Stimulated activated CD8-positive, alpha-beta memory T cell treated with anti-CD3 and anti-CD28 coated beads, Interleukin-12 subunit alpha, Interleukin-12 subunit beta, amount 100 ng/mL, for 24 hours (primary cell): ENCODE results near the gene CCDC190.
"Not testable (repeated sequence)": the region's sequence is repeated elsewhere in the genome, so short reads cannot be mapped to it uniquely, and the experiment has no call there.

ENCODE experiments used
- DNase-seq: peaks from one replicate; pipeline ENCODE4 v3.0.0-alpha.2; 2020; ENCODE audit errors: extremely low read depth

CCDC190 gene

GRCh38 chr1:162832470-162832869 lies 28.5 kb downstream of the CCDC190 start:
- no peak for DNase-seq

- no peak for DNase-seq
Observed at GRCh38 chr1:162829268-162829667, 31.7 kb downstream of the CCDC190 start.

- DNase-seq, result no peak
Observed at GRCh38 chr1:162823771-162824525, 37.0 kb downstream of the CCDC190 start.

- DNase-seq, result no peak
Observed at GRCh38 chr1:162823231-162823630, 37.7 kb downstream of the CCDC190 start.

- DNase-seq, result no peak
Observed at GRCh38 chr1:162822391-162823200, 38.4 kb downstream of the CCDC190 start.

- DNase-seq, result not testable (repeated sequence)
Observed at GRCh38 chr1:162818666-162819065, 42.3 kb downstream of the CCDC190 start.

GRCh38 chr1:162818136-162818535 lies 42.8 kb downstream of the CCDC190 start:
- DNase-seq, result not testable (repeated sequence)

- DNase-seq, result not testable (repeated sequence)
Observed at GRCh38 chr1:162812357-162812756, 48.6 kb downstream of the CCDC190 start.

GRCh38 chr1:162807503-162807902 lies 53.5 kb downstream of the CCDC190 start:
- DNase-seq, result not testable (repeated sequence)
